SK-N-SH treated with all-trans-retinoic acid at 6 μM for 48 hours (cell line): Measurements from ENCODE around the gene CCDC152.

ENCODE experiments used
- ARNTL ChIP-seq: fragments of 450-650 bp; formaldehyde crosslinking; IDR thresholded peaks from 2 replicates; pipeline ENCODE4 v1.5.0; 2020; ENCODE audit warnings: low read depth, mild to moderate bottlenecking, moderate library complexity, borderline replicate concordance
- OSR1 ChIP-seq: fragments of 250-450 bp; sonication (Bioruptor Pico); IDR thresholded peaks from 2 replicates; pipeline ENCODE4 v1.8.0; 2022; ENCODE audit warnings: moderate library complexity, mild to moderate bottlenecking, inconsistent platforms
- TCF4 ChIP-seq: fragments of 250-450 bp; sonication (Bioruptor Pico); IDR thresholded peaks from 2 replicates; pipeline ENCODE4 v1.8.0; 2021; ENCODE audit warnings: mild to moderate bottlenecking, moderate library complexity, borderline replicate concordance
- TOX ChIP-seq: fragments of 250-450 bp; sonication (Bioruptor Pico); IDR thresholded peaks from 2 replicates; pipeline ENCODE4 v1.8.0; 2021; ENCODE audit warnings: mild to moderate bottlenecking, moderate library complexity, borderline replicate concordance
- ZFP30 ChIP-seq: fragments of 450-650 bp; formaldehyde crosslinking; IDR thresholded peaks from 2 replicates; pipeline ENCODE4 v1.5.0; 2022; ENCODE audit warnings: mild to moderate bottlenecking, moderate library complexity
- TF ChIP-seq, protein P1 (sequence below): fragments of 250-450 bp; sonication (Bioruptor Pico); IDR thresholded peaks from 2 replicates; pipeline ENCODE4 v1.5.1; 2021; ENCODE audit warnings: mild to moderate bottlenecking, moderate library complexity
- TF ChIP-seq, protein P2 (sequence below): fragments of 250-450 bp; sonication (Bioruptor Pico); IDR thresholded peaks from 2 replicates; pipeline ENCODE4 v1.8.0; 2020; ENCODE audit warnings: mild to moderate bottlenecking, moderate library complexity, borderline replicate concordance
- TF ChIP-seq, protein P3 (sequence below): fragments of 250-450 bp; sonication (Bioruptor Pico); IDR thresholded peaks from 2 replicates; pipeline ENCODE4 v1.8.0; 2021; ENCODE audit warnings: low read depth, mild to moderate bottlenecking, moderate library complexity, borderline replicate concordance
- TF ChIP-seq, protein P4 (sequence below): fragments of 250-450 bp; sonication (Bioruptor Pico); IDR thresholded peaks from 2 replicates; pipeline ENCODE4 v1.5.1; 2020; ENCODE audit warnings: low read depth, mild to moderate bottlenecking, moderate library complexity

DNA sequence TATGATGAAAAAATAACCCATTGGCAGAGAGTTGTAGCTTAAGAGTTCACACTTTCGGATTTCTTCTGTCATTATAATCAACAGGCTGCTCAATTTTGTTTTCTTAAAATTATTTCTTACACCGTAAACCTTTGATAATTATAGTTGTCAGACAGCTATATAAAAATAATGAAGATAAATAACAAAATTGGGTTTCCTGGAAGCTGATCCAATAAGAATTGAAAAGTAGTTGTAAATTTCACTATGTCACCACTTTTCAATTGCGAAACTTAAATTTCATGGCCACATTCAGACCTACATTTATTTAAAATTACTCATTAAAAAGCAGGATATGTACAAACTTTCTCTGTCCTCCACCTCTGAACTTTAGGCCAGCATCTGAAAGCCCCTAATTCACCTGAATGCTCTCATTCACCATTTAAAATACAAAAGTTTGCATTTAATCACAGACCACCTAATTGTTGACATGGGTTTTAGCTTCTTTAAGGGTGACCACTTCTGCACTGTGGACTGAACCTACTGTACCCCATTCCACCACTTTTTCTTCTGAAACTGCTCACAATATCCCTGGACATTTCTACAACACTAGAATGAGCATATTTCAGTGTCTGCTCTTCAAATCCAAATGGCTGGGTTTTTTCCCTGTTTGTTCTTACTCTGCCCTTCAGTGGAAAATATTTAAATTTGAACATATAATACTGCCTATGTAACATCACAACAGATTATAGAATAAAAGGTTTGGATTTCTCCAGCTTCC lies 54.4 kb downstream of the CCDC152 start:
- TF ChIP-seq, protein P1, sequence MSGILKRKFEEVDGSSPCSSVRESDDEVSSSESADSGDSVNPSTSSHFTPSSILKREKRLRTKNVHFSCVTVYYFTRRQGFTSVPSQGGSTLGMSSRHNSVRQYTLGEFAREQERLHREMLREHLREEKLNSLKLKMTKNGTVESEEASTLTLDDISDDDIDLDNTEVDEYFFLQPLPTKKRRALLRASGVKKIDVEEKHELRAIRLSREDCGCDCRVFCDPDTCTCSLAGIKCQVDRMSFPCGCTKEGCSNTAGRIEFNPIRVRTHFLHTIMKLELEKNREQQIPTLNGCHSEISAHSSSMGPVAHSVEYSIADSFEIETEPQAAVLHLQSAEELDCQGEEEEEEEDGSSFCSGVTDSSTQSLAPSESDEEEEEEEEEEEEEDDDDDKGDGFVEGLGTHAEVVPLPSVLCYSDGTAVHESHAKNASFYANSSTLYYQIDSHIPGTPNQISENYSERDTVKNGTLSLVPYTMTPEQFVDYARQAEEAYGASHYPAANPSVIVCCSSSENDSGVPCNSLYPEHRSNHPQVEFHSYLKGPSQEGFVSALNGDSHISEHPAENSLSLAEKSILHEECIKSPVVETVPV (CRISPR knock-in tag) = no peak
- TF ChIP-seq, protein P2, sequence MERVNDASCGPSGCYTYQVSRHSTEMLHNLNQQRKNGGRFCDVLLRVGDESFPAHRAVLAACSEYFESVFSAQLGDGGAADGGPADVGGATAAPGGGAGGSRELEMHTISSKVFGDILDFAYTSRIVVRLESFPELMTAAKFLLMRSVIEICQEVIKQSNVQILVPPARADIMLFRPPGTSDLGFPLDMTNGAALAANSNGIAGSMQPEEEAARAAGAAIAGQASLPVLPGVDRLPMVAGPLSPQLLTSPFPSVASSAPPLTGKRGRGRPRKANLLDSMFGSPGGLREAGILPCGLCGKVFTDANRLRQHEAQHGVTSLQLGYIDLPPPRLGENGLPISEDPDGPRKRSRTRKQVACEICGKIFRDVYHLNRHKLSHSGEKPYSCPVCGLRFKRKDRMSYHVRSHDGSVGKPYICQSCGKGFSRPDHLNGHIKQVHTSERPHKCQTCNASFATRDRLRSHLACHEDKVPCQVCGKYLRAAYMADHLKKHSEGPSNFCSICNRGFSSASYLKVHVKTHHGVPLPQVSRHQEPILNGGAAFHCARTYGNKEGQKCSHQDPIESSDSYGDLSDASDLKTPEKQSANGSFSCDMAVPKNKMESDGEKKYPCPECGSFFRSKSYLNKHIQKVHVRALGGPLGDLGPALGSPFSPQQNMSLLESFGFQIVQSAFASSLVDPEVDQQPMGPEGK (CRISPR knock-in tag) = no peak
- TF ChIP-seq ARNTL (no peak), OSR1 (no peak), TCF4 (CRISPR knock-in tag) (no peak), ZFP30 (no peak), TOX (CRISPR knock-in tag) (no peak)
- TF ChIP-seq, protein P3, sequence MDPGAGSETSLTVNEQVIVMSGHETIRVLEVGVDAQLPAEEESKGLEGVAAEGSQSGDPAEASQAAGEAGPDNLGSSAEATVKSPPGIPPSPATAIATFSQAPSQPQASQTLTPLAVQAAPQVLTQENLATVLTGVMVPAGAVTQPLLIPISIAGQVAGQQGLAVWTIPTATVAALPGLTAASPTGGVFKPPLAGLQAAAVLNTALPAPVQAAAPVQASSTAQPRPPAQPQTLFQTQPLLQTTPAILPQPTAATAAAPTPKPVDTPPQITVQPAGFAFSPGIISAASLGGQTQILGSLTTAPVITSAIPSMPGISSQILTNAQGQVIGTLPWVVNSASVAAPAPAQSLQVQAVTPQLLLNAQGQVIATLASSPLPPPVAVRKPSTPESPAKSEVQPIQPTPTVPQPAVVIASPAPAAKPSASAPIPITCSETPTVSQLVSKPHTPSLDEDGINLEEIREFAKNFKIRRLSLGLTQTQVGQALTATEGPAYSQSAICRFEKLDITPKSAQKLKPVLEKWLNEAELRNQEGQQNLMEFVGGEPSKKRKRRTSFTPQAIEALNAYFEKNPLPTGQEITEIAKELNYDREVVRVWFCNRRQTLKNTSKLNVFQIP (CRISPR knock-in tag) = no peak
- TF ChIP-seq, protein P4, sequence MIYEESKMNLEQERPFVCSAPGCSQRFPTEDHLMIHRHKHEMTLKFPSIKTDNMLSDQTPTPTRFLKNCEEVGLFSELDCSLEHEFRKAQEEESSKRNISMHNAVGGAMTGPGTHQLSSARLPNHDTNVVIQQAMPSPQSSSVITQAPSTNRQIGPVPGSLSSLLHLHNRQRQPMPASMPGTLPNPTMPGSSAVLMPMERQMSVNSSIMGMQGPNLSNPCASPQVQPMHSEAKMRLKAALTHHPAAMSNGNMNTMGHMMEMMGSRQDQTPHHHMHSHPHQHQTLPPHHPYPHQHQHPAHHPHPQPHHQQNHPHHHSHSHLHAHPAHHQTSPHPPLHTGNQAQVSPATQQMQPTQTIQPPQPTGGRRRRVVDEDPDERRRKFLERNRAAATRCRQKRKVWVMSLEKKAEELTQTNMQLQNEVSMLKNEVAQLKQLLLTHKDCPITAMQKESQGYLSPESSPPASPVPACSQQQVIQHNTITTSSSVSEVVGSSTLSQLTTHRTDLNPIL (CRISPR knock-in tag) = no peak
